Fibroblast of mammary gland (primary cell): ENCODE data around the gene FCHSD2.
"Not testable (repeated sequence)": the region's sequence is repeated elsewhere in the genome, so short reads cannot be mapped to it uniquely, and the experiment has no call there.

Source experiments
- DNase-seq: peaks from one replicate; pipeline ENCODE4 v3.0.0-alpha.2; 2010; ENCODE audit warnings: low read depth
- H3K4me3 ChIP-seq: 2 replicates; pipeline ENCODE4 v1.5.1; 2011; ENCODE audit warnings: low read depth, mild to moderate bottlenecking, low read length, moderate library complexity; ENCODE audit not compliant: control insufficient read depth
- TF ChIP-seq, protein P1 (sequence below): conservative IDR thresholded peaks from 2 replicates; pipeline ENCODE4 v1.5.1; 2011; ENCODE audit warnings: low read depth, low read length, inconsistent platforms; ENCODE audit not compliant: control insufficient read depth, insufficient read depth

Gene FCHSD2

GRCh38 chr11:73072935-73073481 is 69.1 kb downstream of the FCHSD2 start:
- DNase-seq, result peak; percentile 31
- TF ChIP-seq, protein P1, sequence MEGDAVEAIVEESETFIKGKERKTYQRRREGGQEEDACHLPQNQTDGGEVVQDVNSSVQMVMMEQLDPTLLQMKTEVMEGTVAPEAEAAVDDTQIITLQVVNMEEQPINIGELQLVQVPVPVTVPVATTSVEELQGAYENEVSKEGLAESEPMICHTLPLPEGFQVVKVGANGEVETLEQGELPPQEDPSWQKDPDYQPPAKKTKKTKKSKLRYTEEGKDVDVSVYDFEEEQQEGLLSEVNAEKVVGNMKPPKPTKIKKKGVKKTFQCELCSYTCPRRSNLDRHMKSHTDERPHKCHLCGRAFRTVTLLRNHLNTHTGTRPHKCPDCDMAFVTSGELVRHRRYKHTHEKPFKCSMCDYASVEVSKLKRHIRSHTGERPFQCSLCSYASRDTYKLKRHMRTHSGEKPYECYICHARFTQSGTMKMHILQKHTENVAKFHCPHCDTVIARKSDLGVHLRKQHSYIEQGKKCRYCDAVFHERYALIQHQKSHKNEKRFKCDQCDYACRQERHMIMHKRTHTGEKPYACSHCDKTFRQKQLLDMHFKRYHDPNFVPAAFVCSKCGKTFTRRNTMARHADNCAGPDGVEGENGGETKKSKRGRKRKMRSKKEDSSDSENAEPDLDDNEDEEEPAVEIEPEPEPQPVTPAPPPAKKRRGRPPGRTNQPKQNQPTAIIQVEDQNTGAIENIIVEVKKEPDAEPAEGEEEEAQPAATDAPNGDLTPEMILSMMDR, result no peak

DNA sequence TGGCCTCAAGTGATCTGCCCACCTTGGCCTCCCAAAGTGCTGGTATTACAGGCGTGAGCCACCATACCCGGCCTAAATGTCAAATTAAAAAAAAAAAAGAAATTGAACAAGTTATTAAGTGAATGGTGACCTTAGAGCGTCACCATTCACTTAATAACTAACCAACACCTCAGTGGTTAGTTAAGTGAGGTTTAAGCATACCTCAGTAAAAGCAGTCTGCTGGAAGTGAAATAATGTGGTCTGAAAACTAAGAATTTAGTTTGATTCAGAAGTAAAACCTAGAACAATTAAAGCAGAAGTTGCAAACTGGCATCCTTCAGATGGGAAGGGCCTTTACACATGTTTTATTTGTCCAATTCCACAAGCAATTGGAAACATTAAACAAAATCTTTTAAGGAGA is 71.5 kb downstream of the FCHSD2 start:
- DNase-seq, result no peak
- TF ChIP-seq, protein P1, result no peak
- no peak overlapping the region for H3K4me3 ChIP-seq

More at GRCh38 chr11:73072935-73073481, 69.1 kb downstream of the FCHSD2 start:
- no peak overlapping the region for H3K4me3 ChIP-seq

GRCh38 chr11:73061857-73062424 is 80.2 kb downstream of the FCHSD2 start:
- H3K4me3 ChIP-seq, DNase-seq: not testable (repeated sequence)

- not testable (repeated sequence) for H3K4me3 ChIP-seq, DNase-seq
Measured at GRCh38 chr11:73061434-73061833, 80.7 kb downstream of the FCHSD2 start.

DNA sequence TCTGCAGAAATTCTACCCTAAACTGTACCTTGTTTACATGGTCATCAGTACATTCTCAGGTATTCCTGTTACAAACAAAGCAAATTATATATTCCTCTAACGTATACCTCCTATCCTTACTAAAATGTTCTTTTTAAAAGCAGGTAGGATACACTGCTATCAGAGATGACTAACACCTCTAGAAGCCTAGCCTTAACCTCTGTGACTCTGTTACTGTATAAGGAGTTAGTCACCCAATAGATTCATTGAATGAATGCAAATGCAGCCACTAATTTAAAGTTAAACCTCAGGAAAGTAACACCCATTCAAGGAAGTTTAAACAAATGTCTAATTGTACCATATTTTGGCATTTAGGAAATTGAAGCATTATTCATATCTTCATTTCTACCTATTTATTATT is 82.2 kb downstream of the FCHSD2 start:
- TF ChIP-seq, protein P1, result no peak
- H3K4me3 ChIP-seq, result no peak overlapping the region
- DNase-seq, result no peak

GRCh38 chr11:73058989-73059674 is 83.0 kb downstream of the FCHSD2 start:
- H3K4me3 ChIP-seq, result no peak overlapping the region
- TF ChIP-seq, protein P1, result no peak
- DNase-seq, result no peak

DNA sequence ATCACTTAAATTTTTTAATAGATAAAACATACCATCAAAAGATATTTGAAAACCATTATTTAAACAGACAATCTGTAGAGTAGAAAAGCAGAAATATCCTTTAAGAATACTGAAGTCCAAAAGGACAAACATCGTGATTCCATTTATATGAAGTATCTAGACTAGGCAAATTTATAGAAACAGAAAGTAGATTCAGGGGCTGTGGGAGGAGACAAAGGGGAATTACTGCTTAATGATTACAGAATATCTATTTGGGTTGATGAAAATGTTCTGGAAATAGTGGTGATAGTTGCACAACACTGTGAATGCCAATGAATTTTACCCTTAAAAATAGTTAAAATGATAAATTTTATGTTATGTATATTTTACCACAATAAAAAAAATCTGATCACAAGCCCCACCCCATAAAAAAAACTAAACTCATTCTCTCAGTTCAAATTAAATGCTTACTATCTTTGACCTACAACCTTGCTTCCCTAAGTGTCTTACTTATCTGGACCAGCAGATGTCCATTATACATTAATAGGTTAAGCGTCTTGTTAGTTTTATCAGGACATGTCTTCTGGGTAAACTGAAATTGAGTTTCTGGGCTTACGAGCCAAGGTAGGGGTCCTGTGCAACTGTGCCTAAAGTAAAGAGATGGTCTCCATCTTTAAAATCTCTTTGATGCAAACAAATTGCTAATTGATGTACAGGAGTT is 86.3 kb downstream of the FCHSD2 start:
- TF ChIP-seq, protein P1, result no peak
- H3K4me3 ChIP-seq, result no peak overlapping the region
- DNase-seq, result no peak
